NCI-H2196 (cell line): ENCODE data around the gene RNF133.
"Not testable (repeated sequence)": the region's sequence is repeated elsewhere in the genome, so short reads cannot be mapped to it uniquely, and the experiment has no call there.

Source experiments
- DNase-seq: peaks from one replicate; lab custom pipeline; 2025; ENCODE audit not compliant: unreplicated experiment; lab: John Stamatoyannopoulos, UW

Gene RNF133

GRCh38 chr7:122691569-122692235 is 7.2 kb downstream of the RNF133 start:
- no peak for DNase-seq

GRCh38 chr7:122689346-122690109 is 9.4 kb downstream of the RNF133 start:
- no peak for DNase-seq

GRCh38 chr7:122688400-122688998 is 10.4 kb downstream of the RNF133 start:
- DNase-seq: peak; percentile 35

- DNase-seq: no peak
These were observed 12.5 kb downstream of the RNF133 start for GRCh38 chr7:122686360-122686878.

- DNase-seq: no peak
These were observed 14.4 kb downstream of the RNF133 start for GRCh38 chr7:122684504-122684903.

- no peak for DNase-seq
These were observed 15.9 kb downstream of the RNF133 start for GRCh38 chr7:122682815-122683550.

GRCh38 chr7:122681186-122681585 is 17.7 kb downstream of the RNF133 start:
- not testable (repeated sequence) for DNase-seq

- no peak for DNase-seq
These were observed 19.1 kb downstream of the RNF133 start for GRCh38 chr7:122679813-122680212.

GRCh38 chr7:122679269-122679709 is 19.6 kb downstream of the RNF133 start:
- DNase-seq: peak; percentile 48

- no peak for DNase-seq
These were observed 21.8 kb downstream of the RNF133 start for GRCh38 chr7:122677149-122677548.

GRCh38 chr7:122676466-122676865 is 22.5 kb downstream of the RNF133 start:
- peak; percentile 36 for DNase-seq

GRCh38 chr7:122675621-122676020 is 23.3 kb downstream of the RNF133 start:
- DNase-seq: no peak

- DNase-seq: no peak
These were observed 23.9 kb downstream of the RNF133 start for GRCh38 chr7:122675011-122675410.

- DNase-seq: peak; percentile 57
These were observed 24.4 kb downstream of the RNF133 start for GRCh38 chr7:122674502-122674901.

GRCh38 chr7:122673951-122674350 is 25.0 kb downstream of the RNF133 start:
- DNase-seq: no peak

- DNase-seq: no peak
These were observed 26.4 kb downstream of the RNF133 start for GRCh38 chr7:122672536-122672935.

- no peak for DNase-seq
These were observed 35.2 kb downstream of the RNF133 start for GRCh38 chr7:122663733-122664132.

- no peak for DNase-seq
These were observed 40.1 kb downstream of the RNF133 start for GRCh38 chr7:122658856-122659255.

GRCh38 chr7:122653685-122654084 is 45.2 kb downstream of the RNF133 start:
- DNase-seq: no peak

- DNase-seq: no peak
These were observed 46.0 kb downstream of the RNF133 start for GRCh38 chr7:122652876-122653275.

GRCh38 chr7:122651451-122651850 is 47.5 kb downstream of the RNF133 start:
- no peak for DNase-seq
